Heart left ventricle (tissue), 13 donors: ENCODE measurements around the gene AK1.

Source experiments
- CTCF ChIP-seq, 12 donors: fragments of 200-600 bp; sonication (generic) in 4 of 12; IDR thresholded peaks; one replicate each; pipeline versions ENCODE4 v1.5.0 to v1.8.0; 2018 to 2022; ENCODE audit warnings: antibody characterized with exemption in 12 of 12, mild to moderate bottlenecking in 5 of 12
- POLR2A ChIP-seq, 2 donors: fragments of 450-650 bp; IDR thresholded peaks; one replicate each; pipeline ENCODE4 v1.6.1; 2017; ENCODE audit warnings: antibody characterized with exemption in 2 of 2, mild to moderate bottlenecking in 2 of 2, moderate library complexity in 2 of 2
- donor health status: ischemic (EF 13 %, LVEDD 7.1; RV severe dilation, severe dysfunction).
- donor health status: DM: no; HTN: yes; CAD: no.
- donor health status: DM: no; HTN: no; CAD: no.
- donor health status: ischemic (EF 25% LVEDD 6.9; RV normal size, moderate dysfunction).
- donor health status: ischemic (EF 25% LVEDD 5.7; RV mildly dilated, moderate dysfunction).
- donor health status: ischemic (EF 35%, LVEDD 5.7; RV mildly dilated, moderate dysfunction).
- donor health status: nonischemic (EF 11% LVEDD 7.7; RV severe dilation, severe dysfunction).
- donor health status: DM: yes; HTN: yes; CAD: no.
- donor health status: PGD.
- donor health status: ischemic (EF 29% LVEDD 5.4; RV normal size, mild dysfunction).
- donor health status: nonischemic (EF 23%, LVEDD 6.1; RV moderate dilation, normal function).

- no peak for TF ChIP-seq CTCF (IDR thresholded peaks at IDR 0.05)
- no peak for TF ChIP-seq POLR2A (IDR thresholded peaks at IDR 0.05)
Observed at GRCh38 chr9:127924736-127925444, 47.4 kb upstream of the AK1 start.
